Measurements from ENCODE around the gene MEIG1.

DNA sequence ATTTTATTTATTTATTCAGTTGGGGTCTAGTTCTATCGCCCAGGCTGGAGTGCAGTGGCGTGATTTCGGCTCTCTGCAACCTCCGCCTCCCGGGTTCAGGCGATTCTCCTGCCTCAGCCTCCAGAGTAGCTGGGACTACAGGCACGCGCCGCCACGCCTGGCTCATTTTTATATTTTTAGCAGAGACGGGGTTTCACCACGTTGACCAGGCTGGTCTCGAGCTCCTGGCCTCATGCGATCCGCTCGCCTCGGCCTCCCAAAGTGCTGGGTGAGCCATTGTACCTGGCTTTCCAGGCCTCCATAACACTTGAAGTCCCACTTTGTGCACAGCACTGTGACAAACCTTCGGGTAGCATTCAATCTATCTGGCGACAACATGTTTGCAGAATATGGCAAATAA is 4.3 kb upstream of the MEIG1 start:
- TF ChIP-seq POLR2A (IDR thresholded peaks at IDR 0.05; ENCODE audit: low read length): no peak
- no peak for TF ChIP-seq GATA1 (IDR thresholded peaks at IDR 0.05; ENCODE audit: low read depth, low read length)
